Breast epithelium (tissue), 4 donors: ENCODE results near the gene ZDHHC5. TPM values are rescaled to one million over a fixed set of nuclear protein-coding genes. Genes with fewer than 3 reads are reported as not detected.

Source experiments
- DNase-seq, 2 donors: peaks; one replicate each; pipeline ENCODE4 v3.0.0-alpha.2; 2019; ENCODE audit warnings: low spot score in 2 of 2
- H3K27ac ChIP-seq, 2 donors: fragments of 200-600 bp; sonication (generic) in 1 of 2; one replicate each; pipeline ENCODE4 v1.5.1; 2016 to 2019; ENCODE audit warnings: mild to moderate bottlenecking in 1 of 2
- H3K27me3 ChIP-seq, 2 donors: fragments of 200-600 bp; sonication (generic) in 1 of 2; one replicate each; pipeline versions ENCODE4 v1.5.1 to v1.6.0; 2017 to 2019; ENCODE audit warnings: control low read depth in 1 of 2, mild to moderate bottlenecking in 1 of 2
- H3K36me3 ChIP-seq: fragments of 200-600 bp; one replicate; pipeline ENCODE4 v1.5.1; 2019
- H3K4me1 ChIP-seq, 2 donors: fragments of 200-600 bp; sonication (generic); one replicate each; pipeline ENCODE4 v1.5.1; 2016 to 2019; ENCODE audit warnings: control low read depth in 1 of 2
- H3K4me3 ChIP-seq, 3 donors: fragments of 200-600 bp; sonication (generic); 1 replicate in 2 of 3; 2 replicates in 1 of 3; pipeline ENCODE4 v1.5.1; 2016 to 2019; ENCODE audit warnings: mild to moderate bottlenecking in 3 of 3, moderate library complexity in 2 of 3
- H3K9me3 ChIP-seq, 2 donors: fragments of 200-600 bp; sonication (generic) in 1 of 2; one replicate each; pipeline ENCODE4 v1.5.1; 2016 to 2019; ENCODE audit warnings: control low read depth in 1 of 2
- CTCF ChIP-seq, 3 donors: fragments of 450-650 bp; IDR thresholded peaks; one replicate each; pipeline ENCODE4 v1.5.1; 2016 to 2017; ENCODE audit warnings: antibody characterized with exemption in 3 of 3, mild to moderate bottlenecking in 3 of 3, moderate library complexity in 3 of 3
- POLR2A ChIP-seq: fragments of 450-650 bp; IDR thresholded peaks from one replicate; pipeline ENCODE4 v1.6.1; 2016; ENCODE audit warnings: antibody characterized with exemption, mild to moderate bottlenecking, moderate library complexity
- POLR2AphosphoS5 ChIP-seq, 3 donors: sonication (generic); formaldehyde crosslinking; IDR thresholded peaks; one replicate each; pipeline ENCODE4 v1.6.1; 2017; ENCODE audit warnings: antibody characterized with exemption in 3 of 3
- intact Hi-C: fragments of 100-400 bp; cut with DNase I; formaldehyde crosslinking; loops from one replicate; pipeline ENCODE4 v1.15.1; 2023; ENCODE audit warnings: low total_unique reads
- total RNA-seq, 3 donors: library from RNA; depleted of rRNA; stranded (reverse); fragments of >200 nt; gene quantifications; one replicate each; pipeline ENCODE4 v1.1.0, GENCODE V29; 2016

The ZDHHC5 gene
- total RNA-seq, 3 donors from 2014 or later = 39.3 to 50.2 (median 39.8) TPM

DNA sequence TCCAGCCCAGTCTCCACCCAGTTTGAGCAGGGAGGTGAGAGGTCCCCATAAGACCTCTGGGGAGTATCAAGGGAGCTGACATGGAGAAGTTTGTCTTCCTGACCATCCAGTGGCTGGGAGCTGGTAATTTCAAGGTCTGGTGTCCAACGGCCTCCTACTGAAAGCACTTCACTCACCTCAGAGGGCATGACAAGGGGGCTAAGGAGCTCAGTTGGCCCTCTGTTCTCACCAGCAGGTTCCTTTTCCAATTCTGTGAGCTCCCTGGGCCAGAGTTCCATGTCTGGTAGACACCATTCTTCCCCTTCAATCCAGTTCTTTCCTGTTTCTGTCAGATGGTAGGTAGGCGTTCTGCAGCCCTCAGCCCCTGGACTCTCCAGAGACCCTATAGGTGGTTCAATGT, 76.4 kb downstream of the ZDHHC5 start:
- no peaks in the 10 kb centered on the region for H3K27me3 ChIP-seq
- no peak for TF ChIP-seq CTCF (IDR thresholded peaks at IDR 0.05)
- no peak for TF ChIP-seq POLR2A
- no peak for TF ChIP-seq POLR2AphosphoS5 (IDR thresholded peaks at IDR 0.05)
- H3K9me3 ChIP-seq = no peaks in the 10 kb centered on the region
- no peaks in the 10 kb centered on the region for H3K4me1 ChIP-seq
- no peak for DNase-seq
- peak overlapping the region in 1 of 2 donors; percentile 10 for H3K27ac ChIP-seq
- no peaks in the 10 kb centered on the region for H3K36me3 ChIP-seq
- no peak overlapping the region for H3K4me3 ChIP-seq
- intact Hi-C loops = no loop called here

DNA sequence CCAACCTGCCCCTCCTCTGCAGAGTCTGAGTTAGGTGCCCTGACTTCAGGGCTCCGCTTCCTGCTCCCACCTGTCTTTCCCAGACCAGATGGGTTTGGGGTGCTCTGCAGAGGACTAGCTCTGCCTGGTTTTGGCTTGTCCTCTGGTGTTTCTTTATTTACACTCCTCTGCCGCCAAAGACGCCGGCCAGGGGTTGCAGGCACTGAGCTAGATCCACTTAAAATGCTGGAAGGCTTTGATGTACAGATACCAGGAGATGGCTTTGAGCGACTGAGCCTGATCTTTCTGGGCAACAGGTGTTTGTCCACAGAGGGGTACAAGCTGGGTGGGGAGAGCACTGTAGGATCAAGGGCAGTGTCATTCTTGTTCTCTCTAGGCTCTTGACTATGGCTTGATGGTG, 77.3 kb downstream of the ZDHHC5 start:
- no peaks in the 10 kb centered on the region for H3K27me3 ChIP-seq
- no peak for DNase-seq
- no peaks in the 10 kb centered on the region for H3K4me1 ChIP-seq
- intact Hi-C loops = no loop called here
- no peak overlapping the region for H3K4me3 ChIP-seq
- no peak overlapping the region for H3K27ac ChIP-seq
- no peaks in the 10 kb centered on the region for H3K36me3 ChIP-seq
- TF ChIP-seq CTCF (IDR thresholded peaks at IDR 0.05) (no peak), POLR2A (no peak), POLR2AphosphoS5 (IDR thresholded peaks at IDR 0.05) (no peak)
- no peaks in the 10 kb centered on the region for H3K9me3 ChIP-seq

GRCh38 chr11:57746920-57747319, 79.0 kb downstream of the ZDHHC5 start:
- no peak overlapping the region for H3K27ac ChIP-seq
- no peaks in the 10 kb centered on the region for H3K27me3 ChIP-seq
- no peak overlapping the region for H3K4me3 ChIP-seq
- H3K9me3 ChIP-seq = no peaks in the 10 kb centered on the region
- H3K4me1 ChIP-seq = peaks cover 0 to 1% of the 10 kb centered on the region in 2 donors
- no peak for TF ChIP-seq POLR2A
- TF ChIP-seq POLR2AphosphoS5 (IDR thresholded peaks at IDR 0.05) = no peak
- TF ChIP-seq CTCF (IDR thresholded peaks at IDR 0.05) = no peak
- DNase-seq = no peak
- H3K36me3 ChIP-seq = no peaks in the 10 kb centered on the region
- intact Hi-C loops = no loop called here

Other genes with a start within 250 kb of the ZDHHC5 start
- 100 to 1,000 TPM; 104 to 130 (median 105) TPM for gene SLC43A3, start 241.0 kb upstream of the ZDHHC5 start, total RNA-seq
- gene RTN4RL2, start 207.6 kb upstream of the ZDHHC5 start, total RNA-seq = 1 to 10 TPM in 2 of 3 donors, under 1 TPM in 1; 0.32 to 2.3 (median 1.8) TPM
- gene SLC43A1, start 152.4 kb upstream of the ZDHHC5 start, total RNA-seq = 10 to 100 TPM; 12.0 to 23.4 (median 13.4) TPM
- 10 to 100 TPM; 37.2 to 56.4 (median 45.9) TPM for gene TIMM10, start 137.4 kb upstream of the ZDHHC5 start, total RNA-seq
- gene SMTNL1, start 130.5 kb upstream of the ZDHHC5 start, total RNA-seq = not detected
- 10 to 100 TPM; 25.9 to 66.2 (median 48.1) TPM for gene UBE2L6, start 100.4 kb upstream of the ZDHHC5 start, total RNA-seq
- gene SERPING1, start 70.4 kb upstream of the ZDHHC5 start, total RNA-seq = 100 to 1,000 TPM; 421 to 823 (median 479) TPM
- gene YPEL4, start 18.2 kb upstream of the ZDHHC5 start, total RNA-seq = 1 to 10 TPM; 1.1 to 2.3 (median 2.0) TPM
- 10 to 100 TPM; 15.4 to 17.7 (median 17.7) TPM for gene CLP1, start 10.4 kb upstream of the ZDHHC5 start, total RNA-seq
- 10 to 100 TPM; 18.7 to 27.7 (median 20.6) TPM for gene MED19, start 44.1 kb downstream of the ZDHHC5 start, total RNA-seq
- 10 to 100 TPM; 45.8 to 80.1 (median 66.2) TPM for gene TMX2, start 44.5 kb downstream of the ZDHHC5 start, total RNA-seq
- gene SELENOH, start 73.4 kb downstream of the ZDHHC5 start, total RNA-seq = 100 to 1,000 TPM in 2 of 3 donors, 10 to 100 TPM in 1; 84.3 to 153 (median 153) TPM
- not detected for gene BTBD18, start 83.7 kb downstream of the ZDHHC5 start, total RNA-seq
- 100 to 1,000 TPM in 2 of 3 donors, 10 to 100 TPM in 1; 82.1 to 259 (median 175) TPM for gene CTNND1, start 93.7 kb downstream of the ZDHHC5 start, total RNA-seq